Muscle layer of duodenum (tissue), 2 donors: ENCODE data around the gene NOC4L.
"Not testable (repeated sequence)": the region's sequence is repeated elsewhere in the genome, so short reads cannot be mapped to it uniquely, and the experiment has no call there.

Experiments
- H3K27ac ChIP-seq: one replicate; pipeline ENCODE4 v1.7.0; 2013; ENCODE audit warnings: mild to moderate bottlenecking, low read length
- H3K27me3 ChIP-seq: one replicate; pipeline ENCODE4 v1.7.0; 2013; ENCODE audit warnings: low read depth, mild to moderate bottlenecking, control low read depth, low read length
- H3K36me3 ChIP-seq, 2 donors: one replicate each; pipeline ENCODE4 v1.7.0; 2013; ENCODE audit warnings: low read length in 2 of 2, control low read depth in 1 of 2, mild to moderate bottlenecking in 1 of 2; ENCODE audit not compliant: insufficient read depth in 2 of 2, control insufficient read depth in 1 of 2
- H3K4me1 ChIP-seq, 2 donors: one replicate each; pipeline ENCODE4 v1.7.0; 2013; ENCODE audit warnings: low read length in 2 of 2, mild to moderate bottlenecking in 2 of 2, control low read depth in 1 of 2, moderate library complexity in 1 of 2; ENCODE audit not compliant: insufficient read depth in 2 of 2, control insufficient read depth in 1 of 2
- H3K4me3 ChIP-seq, 2 donors: one replicate each; pipeline ENCODE4 v1.7.0; 2013; ENCODE audit warnings: low read length in 2 of 2, low read depth in 1 of 2, mild to moderate bottlenecking in 1 of 2
- H3K9me3 ChIP-seq, 2 donors: one replicate each; pipeline ENCODE4 v1.7.0; 2013; ENCODE audit warnings: low read length in 2 of 2, control low read depth in 1 of 2, mild to moderate bottlenecking in 1 of 2; ENCODE audit not compliant: control insufficient read depth in 1 of 2
- donor health status: healthy.

Gene NOC4L

DNA sequence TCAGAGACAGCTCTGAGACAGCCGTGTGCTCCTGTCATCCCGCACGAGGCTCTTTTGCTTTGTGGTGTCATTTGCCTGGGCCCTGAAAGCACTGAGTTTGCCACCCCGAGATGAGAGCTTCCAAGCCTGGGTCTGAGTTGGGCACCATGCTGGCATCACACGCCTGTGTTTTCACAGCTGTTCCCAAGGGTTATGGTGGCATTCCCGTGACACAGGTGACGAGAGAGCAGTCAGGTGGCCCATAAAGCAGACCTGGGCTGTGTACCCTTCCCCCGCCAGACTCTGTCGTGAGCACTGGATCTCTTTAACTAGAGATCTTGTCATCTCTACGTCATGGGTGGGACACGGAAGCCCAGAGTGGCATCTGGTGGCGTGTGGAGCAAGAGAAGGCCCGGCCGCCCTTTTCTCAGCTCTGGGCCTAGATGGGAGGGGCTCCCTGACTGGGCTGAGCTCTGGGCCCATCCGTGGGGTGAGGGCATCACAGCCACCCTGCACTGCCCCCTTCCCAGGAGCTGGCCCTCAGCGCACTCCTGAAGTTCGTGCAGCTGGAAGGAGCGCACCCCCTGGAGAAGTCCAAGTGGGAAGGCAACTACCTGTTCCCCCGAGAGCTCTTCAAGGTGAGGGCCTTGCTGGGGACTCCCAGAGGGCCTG is 2.6 kb downstream of the NOC4L start:
- Histone ChIP-seq H3K27me3 (no peaks in the 10 kb centered on the region), H3K9me3 (no peaks in the 10 kb centered on the region), H3K27ac (no peak overlapping the region), H3K4me3 (no peak overlapping the region), H3K4me1 (peaks cover 4 to 24% of the 10 kb centered on the region in 2 donors), H3K36me3 (peaks cover 14 to 28% of the 10 kb centered on the region in 2 donors)

- Histone ChIP-seq H3K9me3 (no peaks in the 10 kb centered on the region), H3K27me3 (no peaks in the 10 kb centered on the region), H3K4me3 (no peak overlapping the region), H3K27ac (no peak overlapping the region), H3K4me1 (peaks cover 4 to 18% of the 10 kb centered on the region in 2 donors), H3K36me3 (peaks cover 8 to 34% of the 10 kb centered on the region in 2 donors)
Measured at GRCh38 chr12:132147423-132148367, 3.4 kb downstream of the NOC4L start.

DNA sequence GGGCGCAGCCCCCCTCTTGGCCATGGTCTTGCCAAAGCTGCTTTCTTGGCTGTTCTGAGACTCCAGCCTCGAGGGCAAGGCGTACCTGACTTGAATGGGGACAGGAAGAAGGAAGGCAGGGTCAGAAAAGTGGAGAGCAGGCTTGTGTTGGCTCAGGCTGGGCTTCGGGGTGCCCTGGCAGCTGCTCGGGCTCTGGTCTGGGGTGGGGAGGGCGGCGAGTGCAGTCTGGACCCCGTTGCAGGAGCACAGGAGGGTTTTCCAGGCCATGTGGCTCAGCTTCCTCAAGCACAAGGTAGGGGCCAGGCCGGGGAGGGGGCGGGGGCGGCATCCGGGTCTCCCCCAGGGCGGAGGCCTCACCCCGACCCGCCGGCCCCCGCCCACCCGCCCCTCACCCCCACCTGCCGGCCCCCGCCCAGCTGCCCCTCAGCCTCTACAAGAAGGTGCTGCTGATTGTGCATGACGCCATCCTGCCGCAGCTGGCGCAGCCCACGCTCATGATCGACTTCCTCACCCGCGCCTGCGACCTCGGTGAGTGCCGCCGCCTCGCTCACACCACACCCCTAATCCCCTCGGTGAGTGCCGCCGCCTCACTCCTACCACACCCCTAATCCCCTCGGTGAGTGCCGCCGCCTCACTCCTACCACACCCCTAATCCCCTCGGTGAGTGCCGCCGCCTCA is 4.2 kb downstream of the NOC4L start:
- Histone ChIP-seq H3K27me3 (no peaks in the 10 kb centered on the region), H3K9me3 (no peaks in the 10 kb centered on the region), H3K36me3 (peaks cover 8 to 34% of the 10 kb centered on the region in 2 donors), H3K4me1 (peaks cover 4 to 11% of the 10 kb centered on the region in 2 donors), H3K4me3 (no peak overlapping the region), H3K27ac (no peak overlapping the region)

DNA sequence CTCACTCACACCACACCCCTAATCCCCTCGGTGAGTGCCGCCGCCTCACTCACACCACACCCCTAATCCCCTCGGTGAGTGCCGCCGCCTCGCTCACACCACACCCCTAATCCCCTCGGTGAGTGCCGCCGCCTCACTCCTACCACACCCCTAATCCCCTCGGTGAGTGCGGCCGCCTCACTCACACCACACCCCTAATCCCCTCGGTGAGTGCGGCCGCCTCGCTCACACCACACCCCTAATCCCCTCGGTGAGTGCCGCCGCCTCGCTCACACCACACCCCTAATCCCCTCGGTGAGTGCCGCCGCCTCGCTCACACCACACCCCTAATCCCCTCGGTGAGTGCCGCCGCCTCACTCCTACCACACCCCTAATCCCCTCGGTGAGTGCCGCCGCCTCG is 5.3 kb downstream of the NOC4L start:
- not testable (repeated sequence) for H3K27ac ChIP-seq, H3K9me3 ChIP-seq, H3K4me3 ChIP-seq, H3K27me3 ChIP-seq
- Histone ChIP-seq H3K4me1 (peaks cover 4 to 15% of the 10 kb centered on the region in 2 donors), H3K36me3 (peaks cover 8 to 34% of the 10 kb centered on the region in 2 donors)

DNA sequence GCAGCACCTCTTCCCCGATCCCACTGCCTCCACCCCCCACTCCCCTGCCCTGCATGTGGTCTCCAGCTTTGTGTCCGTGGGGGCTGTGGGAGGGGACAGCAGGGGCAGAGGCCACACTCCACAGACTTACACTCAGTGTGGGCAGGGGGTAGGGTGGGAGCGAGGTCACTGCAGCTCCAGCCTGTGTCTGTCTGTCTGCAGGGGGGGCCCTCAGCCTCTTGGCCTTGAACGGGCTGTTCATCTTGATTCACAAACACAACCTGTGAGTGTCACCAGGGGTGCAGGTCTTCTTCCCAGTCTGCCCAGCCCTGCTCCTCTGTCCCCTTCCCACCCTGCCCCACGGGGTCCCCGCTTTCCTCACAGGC is 6.5 kb downstream of the NOC4L start:
- Histone ChIP-seq H3K9me3 (no peaks in the 10 kb centered on the region), H3K27me3 (no peaks in the 10 kb centered on the region), H3K27ac (no peak overlapping the region), H3K36me3 (peaks cover 6 to 34% of the 10 kb centered on the region in 2 donors), H3K4me1 (peaks cover 0 to 5% of the 10 kb centered on the region in 2 donors), H3K4me3 (no peak overlapping the region)

DNA sequence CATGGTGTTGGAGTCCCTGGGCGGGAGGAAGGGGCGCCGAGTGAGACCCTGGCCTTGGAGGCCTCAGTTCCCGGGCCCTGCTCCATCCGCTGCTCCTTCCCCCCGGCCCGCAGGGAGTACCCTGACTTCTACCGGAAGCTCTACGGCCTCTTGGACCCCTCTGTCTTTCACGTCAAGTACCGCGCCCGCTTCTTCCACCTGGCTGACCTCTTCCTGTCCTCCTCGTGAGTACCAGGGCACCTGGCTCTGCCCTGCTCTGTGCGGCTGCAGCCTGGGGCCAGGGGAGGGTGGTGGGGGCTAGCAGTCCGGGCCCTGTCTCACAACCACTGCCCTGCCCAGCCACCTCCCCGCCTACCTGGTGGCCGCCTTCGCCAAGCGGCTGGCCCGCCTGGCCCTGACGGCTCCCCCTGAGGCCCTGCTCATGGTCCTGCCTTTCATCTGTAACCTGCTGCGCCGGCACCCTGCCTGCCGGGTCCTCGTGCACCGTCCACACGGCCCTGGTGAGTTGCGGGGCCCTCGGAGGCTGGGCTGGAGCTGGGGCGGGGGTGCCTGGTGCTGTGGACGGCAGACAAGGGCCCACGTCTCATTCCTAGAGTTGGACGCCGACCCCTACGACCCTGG is 7.0 kb downstream of the NOC4L start:
- Histone ChIP-seq H3K27ac (no peak overlapping the region), H3K9me3 (no peaks in the 10 kb centered on the region), H3K27me3 (no peaks in the 10 kb centered on the region), H3K36me3 (peaks cover 1 to 34% of the 10 kb centered on the region in 2 donors), H3K4me3 (no peak overlapping the region), H3K4me1 (peaks cover 0 to 5% of the 10 kb centered on the region in 2 donors)

DNA sequence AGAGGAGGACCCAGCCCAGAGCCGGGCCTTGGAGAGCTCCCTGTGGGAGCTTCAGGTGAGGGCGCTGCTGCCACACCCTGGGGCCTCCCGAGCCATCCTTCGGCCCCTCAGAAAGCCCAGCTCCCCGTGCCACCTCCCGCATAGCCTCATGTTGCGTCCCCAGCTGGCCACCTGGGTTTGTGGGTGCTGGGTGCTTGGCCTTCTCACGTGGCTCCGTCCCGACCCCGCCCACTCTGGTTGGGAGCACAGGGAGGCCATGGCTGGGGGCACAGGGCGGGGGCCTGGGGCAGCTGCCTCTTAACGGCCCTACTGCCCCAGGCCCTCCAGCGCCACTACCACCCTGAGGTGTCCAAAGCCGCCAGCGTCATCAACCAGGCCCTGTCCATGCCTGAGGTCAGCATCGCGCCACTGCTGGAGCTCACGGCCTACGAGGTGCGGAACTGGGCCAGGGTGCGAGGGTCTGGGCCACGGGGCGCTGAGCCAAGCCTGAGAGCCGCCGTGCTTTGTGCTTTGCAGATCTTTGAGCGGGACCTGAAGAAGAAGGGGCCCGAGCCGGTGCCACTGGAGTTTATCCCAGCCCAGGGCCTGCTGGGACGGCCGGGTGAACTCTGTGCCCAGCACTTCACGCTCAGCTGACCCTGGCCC is 7.6 kb downstream of the NOC4L start:
- Histone ChIP-seq H3K9me3 (no peaks in the 10 kb centered on the region), H3K36me3 (peaks cover 0 to 34% of the 10 kb centered on the region in 2 donors), H3K4me3 (no peak overlapping the region), H3K27me3 (no peaks in the 10 kb centered on the region), H3K27ac (no peak overlapping the region), H3K4me1 (peaks cover 0 to 5% of the 10 kb centered on the region in 2 donors)

DNA sequence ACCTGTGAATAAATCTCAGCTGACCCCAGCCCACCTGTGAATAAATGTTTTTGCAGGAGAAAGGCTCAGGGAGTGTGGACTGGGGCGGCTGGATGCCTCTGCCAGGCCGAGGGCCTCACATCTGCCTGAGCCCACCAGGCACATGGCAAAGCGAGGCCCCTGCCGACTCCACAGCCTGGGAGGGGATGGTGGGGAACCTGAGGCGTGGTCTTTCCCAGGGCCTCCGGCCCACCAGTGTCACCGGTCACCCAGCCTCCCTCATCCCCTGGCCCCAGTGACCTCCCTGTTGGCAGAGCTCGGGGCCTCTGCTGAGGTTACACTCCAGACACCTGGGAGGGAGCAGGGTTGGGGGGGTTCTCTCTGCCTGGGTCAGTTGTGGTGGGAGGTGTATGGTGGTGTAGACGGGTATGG is 8.2 kb downstream of the NOC4L start:
- H3K36me3 ChIP-seq = peaks cover 5 to 31% of the 10 kb centered on the region in 2 donors
- H3K27ac ChIP-seq = no peak overlapping the region
- no peak overlapping the region for H3K4me3 ChIP-seq
- peaks cover 0 to 5% of the 10 kb centered on the region in 2 donors for H3K4me1 ChIP-seq
- H3K9me3 ChIP-seq = no peaks in the 10 kb centered on the region
- H3K27me3 ChIP-seq = no peaks in the 10 kb centered on the region

GRCh38 chr12:132152953-132153352 is 8.7 kb downstream of the NOC4L start:
- no peak overlapping the region for H3K27ac ChIP-seq
- no peak overlapping the region for H3K4me3 ChIP-seq
- H3K9me3 ChIP-seq = no peaks in the 10 kb centered on the region
- H3K4me1 ChIP-seq = peaks cover 0 to 5% of the 10 kb centered on the region in 2 donors
- H3K27me3 ChIP-seq = no peaks in the 10 kb centered on the region
- H3K36me3 ChIP-seq = peaks cover 5 to 26% of the 10 kb centered on the region in 2 donors

GRCh38 chr12:132153501-132154340 is 9.5 kb downstream of the NOC4L start:
- peaks cover 5 to 21% of the 10 kb centered on the region in 2 donors for H3K36me3 ChIP-seq
- H3K4me1 ChIP-seq = peaks cover 0 to 5% of the 10 kb centered on the region in 2 donors
- H3K27me3 ChIP-seq = no peaks in the 10 kb centered on the region
- no peak overlapping the region for H3K27ac ChIP-seq
- H3K9me3 ChIP-seq = no peaks in the 10 kb centered on the region
- H3K4me3 ChIP-seq = peak overlapping the region; percentile 42 to 52
